ENCODE measurements around the gene OGFOD3.

GRCh38 chr17:82444941-82445521, 26.6 kb upstream of the OGFOD3 start:
- TF ChIP-seq CTCF (conservative IDR thresholded peaks at IDR 0.05 in 1 of 2, IDR thresholded peaks at IDR 0.05 in 1 of 2; ENCODE audit: extremely low read depth in 1 of 2, insufficient read depth in 1 of 2, low read depth in 1 of 2, low read length in 2 of 2), result no peak
- TF ChIP-seq EZH2 (IDR thresholded peaks at IDR 0.05; ENCODE audit: borderline replicate concordance, low read length), result no peak

All from mammary epithelial cell (primary cell).